Endodermal cell (in vitro differentiated cells): ENCODE measurements around the gene MRPL49. TPM values are rescaled to one million over a fixed set of nuclear protein-coding genes. Genes with fewer than 3 reads are reported as not detected.
A peak's percentile ranks its signal among the peaks of the same experiment; 100 is the strongest.

Experiments
- DNase-seq: peaks from one replicate; pipeline ENCODE4 v3.0.0-alpha.2; 2017
- H3K27ac ChIP-seq: 2 replicates; pipeline ENCODE4 v1.5.1; 2013; ENCODE audit warnings: mild to moderate bottlenecking, low read depth, low read length, moderate library complexity
- H3K27me3 ChIP-seq: 2 replicates; pipeline ENCODE4 v1.6.1; 2013; ENCODE audit warnings: mild to moderate bottlenecking, low read length, moderate library complexity; ENCODE audit not compliant: insufficient read depth, control insufficient read depth, poor library complexity, severe bottlenecking
- H3K36me3 ChIP-seq: 2 replicates; pipeline ENCODE4 v1.7.0; 2013; ENCODE audit warnings: mild to moderate bottlenecking, low read length, moderate library complexity; ENCODE audit not compliant: control insufficient read depth, insufficient read depth
- H3K4me1 ChIP-seq: one replicate; pipeline ENCODE4 v1.7.0; 2013; ENCODE audit warnings: low read length; ENCODE audit not compliant: control insufficient read depth, insufficient read depth
- H3K4me3 ChIP-seq: 2 replicates; pipeline ENCODE4 v1.5.1; 2013; ENCODE audit warnings: mild to moderate bottlenecking, low read length, moderate library complexity
- H3K9ac ChIP-seq: 2 replicates; pipeline ENCODE4 v1.6.1; 2013; ENCODE audit warnings: mild to moderate bottlenecking, low read length, moderate library complexity; ENCODE audit not compliant: poor library complexity, severe bottlenecking; ENCODE audit errors: extremely low read depth
- H3K9me3 ChIP-seq: 2 replicates; pipeline ENCODE4 v1.6.1; 2013; ENCODE audit warnings: mild to moderate bottlenecking, low read length, moderate library complexity; ENCODE audit not compliant: control insufficient read depth
- H3K27ac Mint-ChIP-seq: 2 replicates; pipeline ENCODE4 v1.8.0; 2020; ENCODE audit warnings: mixed read lengths
- H3K27me3 Mint-ChIP-seq: 2 replicates; pipeline ENCODE4 v1.8.0; 2021; ENCODE audit warnings: mild to moderate bottlenecking, mixed read lengths; ENCODE audit not compliant: insufficient read depth
- H3K36me3 Mint-ChIP-seq: 2 replicates; pipeline ENCODE4 v1.8.0; 2020; ENCODE audit warnings: low read depth, mixed read lengths
- H3K4me1 Mint-ChIP-seq: 2 replicates; pipeline ENCODE4 v1.8.0; 2020; ENCODE audit warnings: mixed read lengths
- H3K4me3 Mint-ChIP-seq: 2 replicates; pipeline ENCODE4 v1.8.0; 2020; ENCODE audit warnings: mild to moderate bottlenecking, moderate library complexity, mixed read lengths
- H3K9me3 Mint-ChIP-seq: 2 replicates; pipeline ENCODE4 v1.8.0; 2020; ENCODE audit warnings: mild to moderate bottlenecking, mixed read lengths
- CTCF ChIP-seq: fragments of 200-600 bp; sonication (generic); conservative IDR thresholded peaks from 2 replicates; pipeline ENCODE4 v1.5.0; 2021; ENCODE audit warnings: antibody characterized with exemption, mild to moderate bottlenecking
- WGBS, 2 experiments: methylation state at CpG; one replicate each; pipeline versions ENCODE4 v1.1.5 to v1.1.7; 2013; ENCODE audit warnings: missing lambda C conversion rate in 2 of 2, mixed read lengths in 1 of 2; ENCODE audit not compliant: insufficient coverage in 1 of 2, insufficient read length in 1 of 2; 5-methylcytosine and 5-hydroxymethylcytosine counted together
- long read RNA-seq, 4 experiments: library from polyadenylated mRNA in 2 of 4; library from RNA in 1 of 4; library from capped mRNA in 1 of 4; stranded (forward) in 3 of 4; unstranded in 1 of 4; transcript quantifications; one replicate each; pipeline ENCODE4 v2.0.0, GENCODE V29; 2020 to 2021; ENCODE audit warnings: inconsistent platforms in 1 of 4
- polyA plus RNA-seq, 2 experiments: library from polyadenylated mRNA; stranded (reverse); fragments of 50-300 nt; gene quantifications; one replicate each; pipeline ENCODE4 v1.2.3, GENCODE V29; 2013
- total RNA-seq, 2 donors: library from RNA; stranded (reverse); fragmentation: NEBNext Ultra II Directional in 1 of 2; extraction: Animal tissue kit (Norgen Biotek cat#: 25700) in 1 of 2; gene quantifications; 2 replicates in 1 of 2; 3 replicates in 1 of 2; pipeline ENCODE4 v1.2.1, GENCODE V29; 2021

The MRPL49 gene
- total RNA-seq: 10 to 100 TPM; 53.9 to 56.6 TPM
- polyA plus RNA-seq (2013, experiment 1 of 2): 37.3 TPM
- polyA plus RNA-seq (2013, experiment 2 of 2): 36.6 TPM
- long read RNA-seq, experiment 1, transcript MRPL49-201 (4 exons, 2,019 nt): major isoform, 27 of 43 reads
- long read RNA-seq, experiment 1, partial matches to known transcripts: 3 of 43 reads
- long read RNA-seq, experiment 1, other reads (novel, unspliced or antisense): 12 of 43 reads
- long read RNA-seq, experiment 2, transcript MRPL49-201 (4 exons, 2,019 nt): major isoform, 157 of 168 reads
- long read RNA-seq, experiment 2, transcript MRPL49-209 (3 exons, 518 nt): minor isoform, 5 of 168 reads
- long read RNA-seq, experiment 2, partial matches to known transcripts: 4 of 168 reads
- long read RNA-seq, experiment 2, other reads (novel, unspliced or antisense): 1 of 168 reads
- long read RNA-seq, experiment 3, transcript MRPL49-202 (4 exons, 2,065 nt): minor isoform, 8 of 323 reads
- long read RNA-seq, experiment 3, transcript MRPL49-209 (3 exons, 518 nt): minor isoform, 5 of 323 reads
- long read RNA-seq, experiment 3, transcript MRPL49-201 (4 exons, 2,019 nt): major isoform, 297 of 323 reads
- long read RNA-seq, experiment 3, partial matches to known transcripts: 5 of 323 reads
- long read RNA-seq, experiment 3, other reads (novel, unspliced or antisense): 7 of 323 reads
- long read RNA-seq, experiment 4, transcript MRPL49-201 (4 exons, 2,019 nt): major isoform, 42 of 53 reads
- long read RNA-seq, experiment 4, partial matches to known transcripts: 0 of 53 reads
- long read RNA-seq, experiment 4, other reads (novel, unspliced or antisense): 9 of 53 reads

GRCh38 chr11:65121865-65122696 lies at the start of gene MRPL49, which contains the start of gene FAU:
TSS of gene MRPL49 (plus strand) at chr11:65122321. CDS start at chr11:65122347, 26 bp downstream.
TSS of gene FAU (minus strand) at chr11:65122134. CDS start at chr11:65121813, 321 bp downstream.
- H3K36me3 Mint-ChIP-seq: peaks cover 43% of the 10 kb centered on the region
- no peak for TF ChIP-seq CTCF

GRCh38 chr11:65072631-65072966 lies 49.5 kb upstream of the MRPL49 start:
- no peaks in the 10 kb centered on the region for H3K9me3 ChIP-seq
- H3K9me3 Mint-ChIP-seq: no peaks in the 10 kb centered on the region
- WGBS, 2 experiments: 71 to 80% methylated on average over 1 of the region's 1 CpG
- H3K27ac ChIP-seq: no peak overlapping the region
- H3K4me3 Mint-ChIP-seq: no peak overlapping the region
- H3K4me1 Mint-ChIP-seq: no peaks in the 10 kb centered on the region
- H3K9ac ChIP-seq: no peak overlapping the region
- no peak for TF ChIP-seq CTCF
- peaks cover 10% of the 10 kb centered on the region for H3K36me3 ChIP-seq
- H3K27me3 ChIP-seq: no peaks in the 10 kb centered on the region
- no peaks in the 10 kb centered on the region for H3K4me1 ChIP-seq
- no peak for DNase-seq
- H3K4me3 ChIP-seq: no peak overlapping the region
- no peak overlapping the region for H3K27ac Mint-ChIP-seq
- no peaks in the 10 kb centered on the region for H3K27me3 Mint-ChIP-seq
- peaks cover 18% of the 10 kb centered on the region for H3K36me3 Mint-ChIP-seq

More at GRCh38 chr11:65121865-65122696, at the start of gene MRPL49, which contains the start of gene FAU:
- peaks cover 64% of the 10 kb centered on the region for H3K36me3 ChIP-seq
- Mint-ChIP-seq H3K9me3 (no peaks in the 10 kb centered on the region), H3K4me3 (peak within 1 kb of the TSS; percentile 98), H3K4me1 (peaks cover 9% of the 10 kb centered on the region), H3K27ac (peak within 1 kb of the TSS; percentile 99), H3K27me3 (no peaks in the 10 kb centered on the region)
- no peaks in the 10 kb centered on the region for H3K4me1 ChIP-seq
- peak; percentile 99 for DNase-seq
- H3K4me3 ChIP-seq: peak within 1 kb of the TSS; percentile 96
- H3K9ac ChIP-seq: peak within 1 kb of the TSS; percentile 75
- no peaks in the 10 kb centered on the region for H3K27me3 ChIP-seq
- no peaks in the 10 kb centered on the region for H3K9me3 ChIP-seq
- H3K27ac ChIP-seq: peak within 1 kb of the TSS; percentile 59
- WGBS, 2 experiments: 0% methylated on average over 43 to 64 of the region's 64 CpGs

- no peaks in the 10 kb centered on the region for H3K9me3 Mint-ChIP-seq
- no peak for DNase-seq
- H3K4me1 Mint-ChIP-seq: peaks cover 1% of the 10 kb centered on the region
- Histone ChIP-seq H3K4me1 (no peaks in the 10 kb centered on the region), H3K9me3 (no peaks in the 10 kb centered on the region), H3K36me3 (peaks cover 47% of the 10 kb centered on the region), H3K4me3 (no peak overlapping the region), H3K9ac (no peak overlapping the region), H3K27me3 (no peaks in the 10 kb centered on the region), H3K27ac (no peak overlapping the region)
- peaks cover 48% of the 10 kb centered on the region for H3K36me3 Mint-ChIP-seq
- peak overlapping the region; percentile 44 for H3K27ac Mint-ChIP-seq
- no peaks in the 10 kb centered on the region for H3K27me3 Mint-ChIP-seq
- 94 to 96% methylated on average over 2 to 4 of the region's 4 CpGs for WGBS, 2 experiments
- no peak overlapping the region for H3K4me3 Mint-ChIP-seq
- no peak for TF ChIP-seq CTCF
These were observed 44.7 kb upstream of the MRPL49 start for GRCh38 chr11:65077451-65077850.
